BE2C (cell line): ENCODE results near the gene MFAP3L.

Experiments
- DNase-seq: peaks from one replicate; pipeline ENCODE4 v3.0.0-alpha.2; 2020
- H3K27me3 ChIP-seq: fragments of 250-450 bp; sonication (Bioruptor Pico); 2 replicates; pipeline ENCODE4 v1.5.1; 2020; ENCODE audit warnings: mild to moderate bottlenecking
- H3K36me3 ChIP-seq: fragments of 250-450 bp; sonication (Bioruptor Pico); 2 replicates; pipeline ENCODE4 v1.5.1; 2020; ENCODE audit warnings: mild to moderate bottlenecking
- H3K4me1 ChIP-seq: fragments of 250-450 bp; sonication (Bioruptor Pico); 2 replicates; pipeline ENCODE4 v1.5.1; 2020
- H3K4me3 ChIP-seq: 2 replicates; pipeline ENCODE4 v1.5.1; 2011; ENCODE audit warnings: low read depth, low read length
- H3K9me3 ChIP-seq: fragments of 250-450 bp; sonication (Bioruptor Pico); 2 replicates; pipeline ENCODE4 v1.5.1; 2020
- CTCF ChIP-seq: IDR thresholded peaks from 2 replicates; pipeline ENCODE4 v1.5.1; 2012; ENCODE audit warnings: mild to moderate bottlenecking, low read depth, low read length

MFAP3L gene

DNA sequence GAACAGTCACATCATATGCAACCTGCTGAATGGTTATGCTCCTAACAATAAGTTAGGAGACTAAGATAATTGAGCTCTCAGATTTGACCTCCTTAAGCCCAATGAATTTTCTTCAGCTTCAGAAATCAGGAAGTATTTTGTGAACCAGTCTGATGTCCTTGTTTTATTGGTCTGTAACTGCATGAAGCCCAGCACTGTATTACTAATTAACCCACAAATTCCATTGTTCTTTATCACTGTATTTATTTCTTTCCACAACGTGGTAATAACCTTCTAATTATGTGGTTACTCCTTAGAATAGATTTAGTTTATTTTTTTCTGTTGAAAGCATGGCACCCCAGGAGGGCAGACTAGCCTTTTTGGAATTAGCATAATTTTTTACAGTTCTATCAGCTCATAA is 3.9 kb upstream of the MFAP3L start:
- Histone ChIP-seq H3K27me3 (peaks cover 14% of the 10 kb centered on the region), H3K4me3 (no peak overlapping the region), H3K36me3 (no peaks in the 10 kb centered on the region), H3K4me1 (no peaks in the 10 kb centered on the region), H3K9me3 (0 out of 2 replicates have a peak, but pooled peaks cover 4% of the 10 kb centered on the region)
- DNase-seq, result no peak
- TF ChIP-seq CTCF, result no peak

- H3K27me3 ChIP-seq, result peaks cover 14% of the 10 kb centered on the region
- H3K4me3 ChIP-seq, result peak overlapping the region; percentile 86
- peak; percentile 94 for DNase-seq
- TF ChIP-seq CTCF, result no peak
- 0 out of 2 replicates have a peak, but pooled peaks cover 4% of the 10 kb centered on the region for H3K9me3 ChIP-seq
- no peaks in the 10 kb centered on the region for H3K36me3 ChIP-seq
- no peaks in the 10 kb centered on the region for H3K4me1 ChIP-seq
These were observed 1.1 kb upstream of the MFAP3L start for GRCh38 chr4:170027181-170027829.

- Histone ChIP-seq H3K27me3 (peaks cover 14% of the 10 kb centered on the region), H3K9me3 (0 out of 2 replicates have a peak, but pooled peaks cover 4% of the 10 kb centered on the region), H3K36me3 (no peaks in the 10 kb centered on the region), H3K4me3 (peak overlapping the region; percentile 49), H3K4me1 (no peaks in the 10 kb centered on the region)
- DNase-seq, result no peak
- TF ChIP-seq CTCF, result no peak
These were observed 507 bp downstream of the MFAP3L start for GRCh38 chr4:170025523-170026252.

GRCh38 chr4:170022211-170022610 is 4.0 kb downstream of the MFAP3L start:
- no peak for DNase-seq
- H3K9me3 ChIP-seq, result no peaks in the 10 kb centered on the region
- H3K4me3 ChIP-seq, result no peak overlapping the region
- no peaks in the 10 kb centered on the region for H3K4me1 ChIP-seq
- H3K27me3 ChIP-seq, result peaks cover 6% of the 10 kb centered on the region
- no peak for TF ChIP-seq CTCF
- H3K36me3 ChIP-seq, result no peaks in the 10 kb centered on the region

- H3K4me3 ChIP-seq, result no peak overlapping the region
- no peak for DNase-seq
- no peaks in the 10 kb centered on the region for H3K4me1 ChIP-seq
- TF ChIP-seq CTCF, result no peak
- no peaks in the 10 kb centered on the region for H3K36me3 ChIP-seq
- no peaks in the 10 kb centered on the region for H3K27me3 ChIP-seq
- no peaks in the 10 kb centered on the region for H3K9me3 ChIP-seq
These were observed 8.9 kb downstream of the MFAP3L start for GRCh38 chr4:170017252-170017651.

DNA sequence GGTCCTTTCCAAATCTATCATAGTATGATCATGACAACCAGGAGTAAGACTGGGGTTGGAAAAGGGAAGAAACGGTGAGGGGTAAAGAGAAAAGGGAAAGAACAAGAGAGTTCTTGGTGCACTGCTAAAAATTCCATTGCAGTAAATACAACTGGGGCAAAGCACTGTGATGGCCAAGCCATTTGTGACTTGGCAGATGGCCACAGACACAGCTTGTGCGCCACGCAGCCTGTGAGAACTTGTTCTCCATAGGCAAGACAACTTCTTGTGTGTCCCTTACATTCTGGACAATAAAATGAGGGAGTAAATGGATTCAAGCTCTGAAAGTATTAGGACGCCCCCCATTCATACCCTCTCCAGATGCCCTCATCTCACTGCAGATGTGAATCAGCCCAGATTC is 10.9 kb downstream of the MFAP3L start:
- no peaks in the 10 kb centered on the region for H3K9me3 ChIP-seq
- H3K36me3 ChIP-seq, result no peaks in the 10 kb centered on the region
- no peak overlapping the region for H3K4me3 ChIP-seq
- no peaks in the 10 kb centered on the region for H3K27me3 ChIP-seq
- no peaks in the 10 kb centered on the region for H3K4me1 ChIP-seq
- TF ChIP-seq CTCF, result no peak
- DNase-seq, result no peak
